Right hindlimb (tissue), 1 donor: ENCODE data around the gene MYBPC1.
A peak's percentile ranks its signal among the peaks of the same experiment; 100 is the strongest.
"Not testable (repeated sequence)": the region's sequence is repeated elsewhere in the genome, so short reads cannot be mapped to it uniquely, and the experiment has no call there.

Experiments used
- DNase-seq: peaks from one replicate; pipeline ENCODE4 v3.0.0-alpha.2; 2018

Gene MYBPC1

GRCh38 chr12:101697197-101697929 lies 102.6 kb downstream of the MYBPC1 start, which contains the start of gene CHPT1:
TSS of gene CHPT1 (plus strand) at chr12:101697640. CDS start at chr12:101697862, 222 bp downstream.
- DNase-seq: peak; percentile 78

- DNase-seq: peak; percentile 66
Measured at GRCh38 chr12:101697930-101698799, 103.4 kb downstream of the MYBPC1 start.

- no peak for DNase-seq
Measured at GRCh38 chr12:101698800-101699347, 104.1 kb downstream of the MYBPC1 start.

- DNase-seq: no peak
Measured at GRCh38 chr12:101700299-101700820, 105.6 kb downstream of the MYBPC1 start.

GRCh38 chr12:101703487-101703886 lies 108.7 kb downstream of the MYBPC1 start:
- no peak for DNase-seq

- no peak for DNase-seq
Measured at GRCh38 chr12:101706403-101706802, 111.6 kb downstream of the MYBPC1 start.

GRCh38 chr12:101707131-101707782 lies 112.5 kb downstream of the MYBPC1 start:
- DNase-seq: no peak

GRCh38 chr12:101710288-101710687 lies 115.5 kb downstream of the MYBPC1 start:
- no peak for DNase-seq

- DNase-seq: peak; percentile 23
Measured at GRCh38 chr12:101713059-101713682, 118.4 kb downstream of the MYBPC1 start.

GRCh38 chr12:101713930-101714329 lies 119.2 kb downstream of the MYBPC1 start:
- DNase-seq: no peak

GRCh38 chr12:101714877-101715444 lies 120.2 kb downstream of the MYBPC1 start:
- DNase-seq: no peak

- no peak for DNase-seq
Measured at GRCh38 chr12:101719566-101719965, 124.8 kb downstream of the MYBPC1 start.

GRCh38 chr12:101720118-101720517 lies 125.3 kb downstream of the MYBPC1 start:
- DNase-seq: no peak

GRCh38 chr12:101722392-101722791 lies 127.6 kb downstream of the MYBPC1 start:
- no peak for DNase-seq

GRCh38 chr12:101727098-101727497 lies 132.3 kb downstream of the MYBPC1 start:
- DNase-seq: no peak

- no peak for DNase-seq
Measured at GRCh38 chr12:101729842-101730241, 135.1 kb downstream of the MYBPC1 start.

- no peak for DNase-seq
Measured at GRCh38 chr12:101732318-101732717, 137.5 kb downstream of the MYBPC1 start.

GRCh38 chr12:101733166-101733565 lies 138.4 kb downstream of the MYBPC1 start:
- no peak for DNase-seq

- not testable (repeated sequence) for DNase-seq
Measured at GRCh38 chr12:101734482-101734881, 139.7 kb downstream of the MYBPC1 start.
